ENCODE measurements around the gene SEC16A.

- no peak for TF ChIP-seq YY1 (IDR thresholded peaks at IDR 0.05; ENCODE audit: insufficient read depth, insufficient read length)
- TF ChIP-seq SUZ12 (IDR thresholded peaks at IDR 0.05; ENCODE audit: extremely low read depth, insufficient read depth, insufficient read length): no peak
- TF ChIP-seq ZNF274 (IDR thresholded peaks at IDR 0.05; ENCODE audit: low read depth, low read length): no peak
Measured at GRCh38 chr9:136396219-136396515, 86.7 kb downstream of the SEC16A start.
